Transverse colon (tissue), 4 donors: ENCODE data around the gene CLASRP. TPM values are rescaled to one million over a fixed set of nuclear protein-coding genes. Genes with fewer than 3 reads are reported as not detected.

Experiments
- DNase-seq: peaks from one replicate; pipeline ENCODE4 v3.0.0-alpha.2; 2019
- H3K27ac ChIP-seq, 4 donors: fragments of 200-600 bp; sonication (generic); 2 replicates each; pipeline ENCODE4 v1.5.1; 2016 to 2018; ENCODE audit warnings: inconsistent platforms in 4 of 4
- H3K27me3 ChIP-seq: fragments of 200-600 bp; sonication (generic); 2 replicates; pipeline ENCODE4 v1.5.1; 2017; ENCODE audit warnings: inconsistent platforms
- H3K36me3 ChIP-seq, 4 donors: fragments of 200-600 bp; sonication (generic); 2 replicates each; pipeline ENCODE4 v1.5.1; 2017 to 2019; ENCODE audit warnings: inconsistent platforms in 4 of 4
- H3K4me1 ChIP-seq, 4 donors: fragments of 200-600 bp; sonication (generic); 2 replicates each; pipeline ENCODE4 v1.5.1; 2017 to 2020; ENCODE audit warnings: inconsistent platforms in 4 of 4
- H3K4me3 ChIP-seq, 4 donors: fragments of 200-600 bp; sonication (generic); 1 replicate in 1 of 4; 2 replicates in 3 of 4; pipeline versions ENCODE4 v1.5.1 to v1.6.1; 2017 to 2019; ENCODE audit warnings: inconsistent platforms in 4 of 4
- H3K9me3 ChIP-seq, 2 donors: fragments of 200-600 bp; sonication (generic); 2 replicates each; pipeline ENCODE4 v1.5.1; 2017 to 2019; ENCODE audit warnings: inconsistent platforms in 2 of 2
- EP300 ChIP-seq: sonication (generic); formaldehyde crosslinking; IDR thresholded peaks from one replicate; pipeline ENCODE4 v1.6.1; 2017; ENCODE audit warnings: antibody characterized with exemption, low read depth
- POLR2A ChIP-seq: fragments of 450-650 bp; IDR thresholded peaks from one replicate; pipeline ENCODE4 v1.6.1; 2016; ENCODE audit warnings: antibody characterized with exemption, mild to moderate bottlenecking, moderate library complexity
- POLR2AphosphoS5 ChIP-seq, 3 donors: sonication (generic); formaldehyde crosslinking; IDR thresholded peaks; one replicate each; pipeline ENCODE4 v1.6.1; 2016; ENCODE audit warnings: antibody characterized with exemption in 3 of 3
- WGBS, 2 donors: methylation state at CpG; one replicate each; pipeline ENCODE4 v1.1.5; 2018; ENCODE audit warnings: low coverage in 1 of 2; 5-methylcytosine and 5-hydroxymethylcytosine counted together
- in situ Hi-C, 4 donors: fragments of 200-750 bp; cut with MboI; loops; one replicate each; pipeline versions ENCODE4 v1.15.0 to v1.15.1; 2017; ENCODE audit warnings: low sequenced_read_pairs in 3 of 4, low pct_ligation_motif_present in 1 of 4, low pct_unique_long_range_greater_than_20kb in 1 of 4
- intact Hi-C: fragments of 100-400 bp; cut with DNase I; formaldehyde crosslinking; loops from one replicate; pipeline ENCODE4 v1.15.1; 2023; ENCODE audit warnings: low total_unique reads
- total RNA-seq, 4 donors: library from RNA; depleted of rRNA; stranded (reverse); fragments of >200 nt; gene quantifications; one replicate each; pipeline ENCODE4 v1.1.0, GENCODE V29; 2016
- TF ChIP-seq, protein P1 (sequence below), 5 experiments: fragments of 200-600 bp in 3 of 5; fragments of 450-650 bp in 2 of 5; sonication (generic) in 3 of 5; IDR thresholded peaks; 1 replicate in 2 of 5; 2 replicates in 3 of 5; pipeline ENCODE4 v1.5.1; 2016 to 2017; ENCODE audit warnings: antibody characterized with exemption in 5 of 5, inconsistent platforms in 3 of 5, mild to moderate bottlenecking in 2 of 5, moderate library complexity in 1 of 5

CLASRP gene
- total RNA-seq, 4 donors from 2014 or later: 82.6 to 382 (median 100) TPM

DNA sequence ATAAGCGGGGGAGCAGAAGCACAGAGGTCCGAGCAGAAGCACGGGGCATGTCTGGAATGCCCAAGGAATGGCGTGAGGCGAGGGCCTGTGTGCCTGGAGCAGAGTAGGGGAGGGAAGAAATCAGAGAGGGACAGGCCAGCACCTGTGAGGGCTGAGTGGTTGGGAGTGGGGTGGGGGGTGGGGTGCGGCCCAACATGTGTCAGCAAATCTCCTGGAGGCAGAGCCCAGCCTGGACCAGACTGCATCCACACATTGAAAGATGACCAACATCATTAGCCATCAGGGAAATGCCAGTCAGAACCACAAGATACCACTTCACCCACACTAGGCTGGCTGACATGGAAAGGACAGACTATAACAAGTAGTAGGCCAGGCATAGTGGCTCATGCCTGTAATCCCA lies 11.2 kb downstream of the CLASRP start:
- intact Hi-C loops: no loop called here
- Histone ChIP-seq H3K4me1 (peaks cover 9 to 49% (median 36%) of the 10 kb centered on the region in 4 donors), H3K9me3 (no peaks in the 10 kb centered on the region), H3K4me3 (no peak overlapping the region), H3K36me3 (peaks cover 0 to 33% (median 13%) of the 10 kb centered on the region in 4 donors), H3K27me3 (no peaks in the 10 kb centered on the region), H3K27ac (no peak overlapping the region)
- TF ChIP-seq, protein P1, sequence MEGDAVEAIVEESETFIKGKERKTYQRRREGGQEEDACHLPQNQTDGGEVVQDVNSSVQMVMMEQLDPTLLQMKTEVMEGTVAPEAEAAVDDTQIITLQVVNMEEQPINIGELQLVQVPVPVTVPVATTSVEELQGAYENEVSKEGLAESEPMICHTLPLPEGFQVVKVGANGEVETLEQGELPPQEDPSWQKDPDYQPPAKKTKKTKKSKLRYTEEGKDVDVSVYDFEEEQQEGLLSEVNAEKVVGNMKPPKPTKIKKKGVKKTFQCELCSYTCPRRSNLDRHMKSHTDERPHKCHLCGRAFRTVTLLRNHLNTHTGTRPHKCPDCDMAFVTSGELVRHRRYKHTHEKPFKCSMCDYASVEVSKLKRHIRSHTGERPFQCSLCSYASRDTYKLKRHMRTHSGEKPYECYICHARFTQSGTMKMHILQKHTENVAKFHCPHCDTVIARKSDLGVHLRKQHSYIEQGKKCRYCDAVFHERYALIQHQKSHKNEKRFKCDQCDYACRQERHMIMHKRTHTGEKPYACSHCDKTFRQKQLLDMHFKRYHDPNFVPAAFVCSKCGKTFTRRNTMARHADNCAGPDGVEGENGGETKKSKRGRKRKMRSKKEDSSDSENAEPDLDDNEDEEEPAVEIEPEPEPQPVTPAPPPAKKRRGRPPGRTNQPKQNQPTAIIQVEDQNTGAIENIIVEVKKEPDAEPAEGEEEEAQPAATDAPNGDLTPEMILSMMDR (IDR thresholded peaks at IDR 0.05): no peak
- TF ChIP-seq POLR2A (no peak), EP300 (no peak), POLR2AphosphoS5 (IDR thresholded peaks at IDR 0.05) (no peak)
- in situ Hi-C loops: no loop called here
- whole genome bisulfite sequencing, 2 donors: 94 to 100% methylated on average over 1 to 6 of the region's 6 CpGs
- DNase-seq: no peak

DNA sequence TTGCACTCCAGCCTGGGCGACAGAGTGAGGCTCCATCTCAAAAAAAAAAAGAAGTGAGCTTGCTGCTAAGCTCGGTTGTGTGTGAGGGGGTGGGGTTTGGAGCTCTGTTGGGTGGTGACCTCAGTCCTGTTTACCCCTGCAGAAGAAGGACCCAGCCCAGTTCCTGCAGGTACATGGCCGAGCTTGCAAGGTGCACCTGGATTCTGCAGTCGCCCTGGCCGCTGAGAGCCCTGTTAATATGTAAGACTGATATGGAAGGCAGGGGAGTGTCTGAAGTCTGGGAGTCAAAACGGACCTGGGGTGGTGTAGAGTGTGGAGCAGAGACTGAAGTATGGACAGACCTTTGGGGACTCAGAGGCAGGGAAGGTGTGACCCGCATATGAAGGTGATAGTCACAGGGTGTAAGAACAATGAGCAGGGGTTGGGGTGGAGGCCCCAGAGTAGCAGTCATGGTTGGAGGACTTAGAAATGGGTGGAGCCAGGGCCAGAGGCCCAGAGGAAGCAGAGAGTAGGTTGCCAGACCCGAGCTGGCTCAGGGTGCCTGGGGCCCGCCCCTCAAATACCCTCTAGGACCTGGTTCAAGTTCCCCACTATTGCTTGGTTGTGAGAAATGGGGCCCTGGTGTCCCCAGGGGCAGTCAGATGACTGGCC lies 13.2 kb downstream of the CLASRP start:
- no peaks in the 10 kb centered on the region for H3K9me3 ChIP-seq
- H3K4me3 ChIP-seq: no peak overlapping the region
- TF ChIP-seq EP300 (no peak), POLR2AphosphoS5 (IDR thresholded peaks at IDR 0.05) (peak in 1 of 3 donors; percentile 12), POLR2A (peak; percentile 52)
- TF ChIP-seq, protein P1 (IDR thresholded peaks at IDR 0.05): no peak
- H3K27me3 ChIP-seq: no peaks in the 10 kb centered on the region
- intact Hi-C loops (no loop called here), in situ Hi-C loops (no loop called here)
- peak overlapping the region; percentile 62 to 74 (median 68) for H3K27ac ChIP-seq
- peaks cover 3 to 29% (median 17%) of the 10 kb centered on the region in 4 donors for H3K4me1 ChIP-seq
- H3K36me3 ChIP-seq: peaks cover 0 to 44% (median 21%) of the 10 kb centered on the region in 4 donors
- peak; percentile 54 for DNase-seq
- WGBS, 2 donors: 47 to 68% methylated on average over 3 to 9 of the region's 9 CpGs

DNA sequence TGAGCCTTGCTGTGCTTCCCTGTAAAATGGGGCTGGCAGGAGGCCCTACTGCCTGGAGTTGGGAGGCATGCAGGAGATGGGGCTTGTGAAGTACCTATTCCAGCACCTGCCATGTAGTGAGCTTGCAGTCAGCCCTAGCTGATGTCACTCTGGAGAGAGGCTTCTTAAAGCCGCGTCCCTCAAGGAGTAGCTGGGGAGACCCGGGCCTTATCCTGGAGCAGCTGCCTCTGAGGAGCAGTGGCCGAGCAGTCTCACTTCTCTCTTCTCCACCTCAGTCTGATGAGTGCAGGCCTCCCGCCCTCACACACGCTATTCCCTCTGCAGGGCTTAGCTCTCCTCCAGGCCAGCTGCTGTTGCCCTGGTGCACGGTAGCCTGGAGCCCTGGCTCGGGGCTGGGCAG lies 18.0 kb downstream of the CLASRP start:
- Histone ChIP-seq H3K27me3 (no peaks in the 10 kb centered on the region), H3K4me3 (no peak overlapping the region), H3K4me1 (peaks cover 0 to 10% (median 3%) of the 10 kb centered on the region in 4 donors), H3K36me3 (peaks cover 0 to 84% (median 39%) of the 10 kb centered on the region in 4 donors), H3K9me3 (no peaks in the 10 kb centered on the region), H3K27ac (no peak overlapping the region)
- in situ Hi-C loops: no loop called here
- intact Hi-C loops: no loop called here
- TF ChIP-seq POLR2A (no peak), POLR2AphosphoS5 (IDR thresholded peaks at IDR 0.05) (no peak), EP300 (no peak)
- TF ChIP-seq, protein P1 (IDR thresholded peaks at IDR 0.05): no peak
- WGBS, 2 donors: 82% methylated on average over 8 of the region's 8 CpGs; no CpG with 5 or more reads in 1 of the 2 donors
- no peak for DNase-seq

DNA sequence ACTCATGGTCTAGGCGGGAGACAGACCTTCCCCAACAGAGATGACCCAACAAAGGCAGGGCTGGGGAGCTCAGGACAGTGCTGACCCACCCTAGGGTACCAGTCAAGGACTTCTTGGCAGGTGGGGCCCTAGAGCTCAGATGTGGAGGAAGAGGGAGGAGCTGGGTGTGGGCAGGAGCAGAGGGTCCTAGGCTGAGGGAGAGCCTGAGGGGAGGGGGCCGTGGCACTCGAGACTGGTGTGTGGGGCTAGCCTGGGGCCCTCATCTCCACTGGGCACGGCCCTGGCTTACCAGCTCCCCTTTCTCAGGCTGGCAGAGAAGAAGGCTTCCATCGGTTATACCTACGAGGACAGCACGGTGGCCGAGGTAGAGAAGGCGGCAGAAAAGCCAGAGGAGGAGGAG lies 18.6 kb downstream of the CLASRP start:
- in situ Hi-C loops: no loop called here
- peaks cover 0 to 84% (median 39%) of the 10 kb centered on the region in 4 donors for H3K36me3 ChIP-seq
- TF ChIP-seq POLR2AphosphoS5 (IDR thresholded peaks at IDR 0.05): no peak
- TF ChIP-seq, protein P1 (IDR thresholded peaks at IDR 0.05): no peak
- TF ChIP-seq EP300: no peak
- no peak for TF ChIP-seq POLR2A

More for the DNA sequence above, 18.6 kb downstream of the CLASRP start:
- Histone ChIP-seq H3K27me3 (no peaks in the 10 kb centered on the region), H3K27ac (no peak overlapping the region), H3K9me3 (no peaks in the 10 kb centered on the region), H3K4me1 (peaks cover 0 to 4% (median under 1%) of the 10 kb centered on the region in 4 donors), H3K4me3 (no peak overlapping the region)
- WGBS, 2 donors: 93% methylated on average over 9 of the region's 9 CpGs; no CpG with 5 or more reads in 1 of the 2 donors
- intact Hi-C loops: no loop called here
- no peak for DNase-seq
